ENCODE measurements around the gene LAMA1.

LAMA1 gene

GRCh38 chr18:7038330-7038851 lies 79.2 kb downstream of the LAMA1 start:
- FAIRE-seq = no peak
- TF ChIP-seq TAF1 (IDR thresholded peaks at IDR 0.05; ENCODE audit: low read depth, low read length) = no peak
- DNase-seq (ENCODE audit: insufficient read length, low spot score) = no peak

DNA sequence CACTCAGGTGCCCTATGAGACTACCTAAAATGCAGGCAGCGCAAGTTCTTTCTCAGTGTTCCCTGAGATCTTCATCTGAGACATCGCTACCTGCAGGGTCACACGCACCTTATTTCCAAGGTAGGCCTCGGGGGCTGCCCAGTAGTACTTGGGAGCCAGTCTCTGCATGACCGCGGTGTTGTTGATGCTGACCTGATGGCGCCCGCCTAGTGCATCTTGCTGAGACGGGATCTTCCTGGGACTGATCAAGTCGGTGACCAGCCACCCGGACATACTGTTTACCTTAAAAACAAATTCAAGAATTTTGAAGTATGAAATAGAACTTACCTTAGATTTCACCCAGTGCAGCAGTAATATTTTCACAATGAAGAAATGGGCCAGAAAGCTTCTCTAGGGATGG lies 80.1 kb downstream of the LAMA1 start:
- FAIRE-seq (no peak), DNase-seq (ENCODE audit: insufficient read length, low spot score) (no peak)
- no peak for TF ChIP-seq SPI1 (IDR thresholded peaks at IDR 0.05; ENCODE audit: low read depth, low read length)
- no peak for TF ChIP-seq POU2F2 (IDR thresholded peaks at IDR 0.05; ENCODE audit: low read depth, low read length)
- TF ChIP-seq POLR2A (IDR thresholded peaks at IDR 0.05; ENCODE audit: low read depth, low read length) = no peak
- no peak for TF ChIP-seq TAF1 (IDR thresholded peaks at IDR 0.05; ENCODE audit: low read depth, low read length)
- TF ChIP-seq POLR2AphosphoS5 (IDR thresholded peaks at IDR 0.05; ENCODE audit: low read depth, low read length) = no peak
- TF ChIP-seq PAX5 (IDR thresholded peaks at IDR 0.05; ENCODE audit: insufficient read depth, low read length, severe bottlenecking) = no peak

DNA sequence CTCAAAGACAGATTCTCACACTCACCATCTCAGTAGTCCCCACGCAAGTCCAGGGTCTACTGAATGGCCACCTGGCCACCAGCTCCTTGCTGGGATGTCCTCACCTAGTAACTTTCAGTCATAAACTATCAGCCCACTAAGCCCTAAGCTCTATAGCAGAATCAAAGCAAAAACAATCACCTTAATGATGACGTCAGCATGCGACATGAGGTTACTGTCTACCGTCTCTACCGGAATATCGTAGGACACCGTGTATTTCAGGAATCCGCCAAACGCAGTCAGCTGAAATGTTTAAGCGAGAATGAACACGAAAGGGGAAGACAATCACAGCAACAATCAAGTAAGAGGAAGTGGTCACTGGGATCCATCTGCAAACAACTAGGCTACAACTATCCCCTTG lies 81.8 kb downstream of the LAMA1 start:
- FAIRE-seq (no peak), DNase-seq (ENCODE audit: insufficient read length, low spot score) (no peak)
- TF ChIP-seq PAX5 (IDR thresholded peaks at IDR 0.05; ENCODE audit: insufficient read depth, low read length, severe bottlenecking) (no peak), SPI1 (IDR thresholded peaks at IDR 0.05; ENCODE audit: low read depth, low read length) (no peak), TAF1 (IDR thresholded peaks at IDR 0.05; ENCODE audit: low read depth, low read length) (no peak), POU2F2 (IDR thresholded peaks at IDR 0.05; ENCODE audit: low read depth, low read length) (no peak), POLR2AphosphoS5 (IDR thresholded peaks at IDR 0.05; ENCODE audit: low read depth, low read length) (no peak), POLR2A (IDR thresholded peaks at IDR 0.05; ENCODE audit: low read depth, low read length) (no peak)

- DNase-seq (ENCODE audit: insufficient read length, low spot score) = no peak
- TF ChIP-seq POLR2AphosphoS5 (IDR thresholded peaks at IDR 0.05; ENCODE audit: low read depth, low read length) = no peak
- no peak for TF ChIP-seq POU2F2 (IDR thresholded peaks at IDR 0.05; ENCODE audit: low read depth, low read length)
- TF ChIP-seq SPI1 (IDR thresholded peaks at IDR 0.05; ENCODE audit: low read depth, low read length) = no peak
- TF ChIP-seq PAX5 (IDR thresholded peaks at IDR 0.05; ENCODE audit: insufficient read depth, low read length, severe bottlenecking) = no peak
- TF ChIP-seq TAF1 (IDR thresholded peaks at IDR 0.05; ENCODE audit: low read depth, low read length) = no peak
- TF ChIP-seq POLR2A (IDR thresholded peaks at IDR 0.05; ENCODE audit: low read depth, low read length) = no peak
- no peak for FAIRE-seq
Observed at GRCh38 chr18:7034924-7035323, 82.7 kb downstream of the LAMA1 start.

DNA sequence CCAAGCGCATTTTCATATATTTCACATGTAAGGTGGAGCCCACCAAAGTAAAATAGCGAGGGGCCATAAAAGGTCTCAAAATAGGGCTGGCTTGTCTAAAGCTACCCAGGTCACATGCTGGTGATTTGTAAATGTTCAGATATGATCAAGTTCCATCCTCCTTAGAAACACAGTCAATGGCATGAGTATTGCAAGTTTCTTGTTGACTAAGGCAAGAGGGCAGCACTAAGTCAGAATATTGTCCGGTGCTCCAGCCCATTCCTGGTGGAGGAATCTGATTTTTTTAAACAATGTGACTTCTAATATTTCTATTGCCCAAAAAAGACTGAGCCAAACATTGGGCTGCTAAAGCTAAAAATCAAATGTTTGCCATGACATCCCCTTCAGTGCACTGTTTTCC lies 85.1 kb downstream of the LAMA1 start:
- DNase-seq (ENCODE audit: insufficient read length, low spot score) (no peak), FAIRE-seq (no peak)
- no peak for TF ChIP-seq SPI1 (IDR thresholded peaks at IDR 0.05; ENCODE audit: low read depth, low read length)
- TF ChIP-seq TAF1 (IDR thresholded peaks at IDR 0.05; ENCODE audit: low read depth, low read length) = no peak

- FAIRE-seq = no peak
- no peak for TF ChIP-seq SPI1 (IDR thresholded peaks at IDR 0.05; ENCODE audit: low read depth, low read length)
- no peak for TF ChIP-seq POLR2AphosphoS5 (IDR thresholded peaks at IDR 0.05; ENCODE audit: low read depth, low read length)
- no peak for TF ChIP-seq TAF1 (IDR thresholded peaks at IDR 0.05; ENCODE audit: low read depth, low read length)
- no peak for TF ChIP-seq POU2F2 (IDR thresholded peaks at IDR 0.05; ENCODE audit: low read depth, low read length)
- TF ChIP-seq POLR2A (IDR thresholded peaks at IDR 0.05; ENCODE audit: low read depth, low read length) = no peak
- TF ChIP-seq PAX5 (IDR thresholded peaks at IDR 0.05; ENCODE audit: insufficient read depth, low read length, severe bottlenecking) = no peak
- DNase-seq (ENCODE audit: insufficient read length, low spot score) = no peak
Observed at GRCh38 chr18:7028625-7029024, 89.0 kb downstream of the LAMA1 start.

GRCh38 chr18:7025194-7025593 lies 92.4 kb downstream of the LAMA1 start:
- FAIRE-seq = no peak
- TF ChIP-seq SPI1 (IDR thresholded peaks at IDR 0.05; ENCODE audit: low read depth, low read length) (no peak), TAF1 (IDR thresholded peaks at IDR 0.05; ENCODE audit: low read depth, low read length) (no peak), PAX5 (IDR thresholded peaks at IDR 0.05; ENCODE audit: insufficient read depth, low read length, severe bottlenecking) (no peak), POLR2A (IDR thresholded peaks at IDR 0.05; ENCODE audit: low read depth, low read length) (no peak), POLR2AphosphoS5 (IDR thresholded peaks at IDR 0.05; ENCODE audit: low read depth, low read length) (no peak), POU2F2 (IDR thresholded peaks at IDR 0.05; ENCODE audit: low read depth, low read length) (no peak)
- DNase-seq (ENCODE audit: insufficient read length, low spot score) = no peak

GRCh38 chr18:7023581-7023980 lies 94.0 kb downstream of the LAMA1 start:
- DNase-seq (ENCODE audit: insufficient read length, low spot score) (no peak), FAIRE-seq (no peak)

GRCh38 chr18:7023063-7023580 lies 94.5 kb downstream of the LAMA1 start:
- FAIRE-seq = no peak
- TF ChIP-seq POU2F2 (IDR thresholded peaks at IDR 0.05; ENCODE audit: low read depth, low read length) (no peak), POLR2A (IDR thresholded peaks at IDR 0.05; ENCODE audit: low read depth, low read length) (no peak), POLR2AphosphoS5 (IDR thresholded peaks at IDR 0.05; ENCODE audit: low read depth, low read length) (no peak), TAF1 (IDR thresholded peaks at IDR 0.05; ENCODE audit: low read depth, low read length) (no peak), PAX5 (IDR thresholded peaks at IDR 0.05; ENCODE audit: insufficient read depth, low read length, severe bottlenecking) (no peak), SPI1 (IDR thresholded peaks at IDR 0.05; ENCODE audit: low read depth, low read length) (no peak)
- no peak for DNase-seq (ENCODE audit: insufficient read length, low spot score)

More at GRCh38 chr18:7023581-7023980, 94.0 kb downstream of the LAMA1 start:
- TF ChIP-seq PAX5 (IDR thresholded peaks at IDR 0.05; ENCODE audit: insufficient read depth, low read length, severe bottlenecking) (no peak), POLR2A (IDR thresholded peaks at IDR 0.05; ENCODE audit: low read depth, low read length) (no peak), POU2F2 (IDR thresholded peaks at IDR 0.05; ENCODE audit: low read depth, low read length) (no peak), TAF1 (IDR thresholded peaks at IDR 0.05; ENCODE audit: low read depth, low read length) (no peak), POLR2AphosphoS5 (IDR thresholded peaks at IDR 0.05; ENCODE audit: low read depth, low read length) (no peak)

DNA sequence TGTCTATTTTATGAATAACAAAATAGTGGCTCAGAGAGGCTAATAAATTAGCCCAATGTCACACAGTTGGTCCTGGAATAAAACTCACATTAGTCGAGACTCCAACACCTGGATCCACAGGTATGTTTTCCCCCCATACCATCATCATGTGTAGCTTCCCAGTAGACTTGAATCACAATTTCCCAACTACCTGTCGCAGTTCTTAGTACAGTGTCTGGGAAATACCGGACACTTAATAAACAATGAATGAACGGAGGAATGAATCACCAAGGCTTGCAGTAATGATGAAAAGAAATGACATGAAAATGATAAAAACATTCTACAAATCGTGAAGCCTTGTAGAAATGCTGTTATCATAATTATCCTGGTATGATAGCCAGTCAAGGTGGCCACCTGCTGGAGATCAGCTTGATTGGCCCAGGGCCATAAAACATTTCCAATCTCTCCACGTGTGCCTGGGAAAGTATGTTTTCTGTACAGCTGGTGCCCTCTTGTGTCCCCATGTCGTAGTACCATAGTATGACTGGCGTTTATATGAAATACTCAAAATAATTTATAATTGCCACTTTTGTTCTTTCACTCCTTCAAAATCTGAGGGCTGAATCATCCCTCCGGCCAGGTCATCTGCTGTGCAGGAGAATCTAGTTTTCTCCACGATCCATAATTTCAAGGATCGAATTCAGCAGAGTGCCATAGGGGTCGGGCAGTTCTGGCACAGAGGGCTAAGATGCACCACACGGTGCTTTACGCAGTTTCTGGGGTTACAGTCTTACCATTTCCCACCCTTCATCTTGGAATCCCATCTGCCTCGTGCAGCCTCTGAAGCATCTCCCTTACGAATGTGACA lies 95.4 kb downstream of the LAMA1 start:
- FAIRE-seq (no peak), DNase-seq (ENCODE audit: insufficient read length, low spot score) (no peak)
- TF ChIP-seq POU2F2 (IDR thresholded peaks at IDR 0.05; ENCODE audit: low read depth, low read length) (no peak), POLR2AphosphoS5 (IDR thresholded peaks at IDR 0.05; ENCODE audit: low read depth, low read length) (no peak), SPI1 (IDR thresholded peaks at IDR 0.05; ENCODE audit: low read depth, low read length) (no peak), POLR2A (IDR thresholded peaks at IDR 0.05; ENCODE audit: low read depth, low read length) (no peak), PAX5 (IDR thresholded peaks at IDR 0.05; ENCODE audit: insufficient read depth, low read length, severe bottlenecking) (no peak), TAF1 (IDR thresholded peaks at IDR 0.05; ENCODE audit: low read depth, low read length) (no peak)

Measured in GM12891 (cell line).